Muscle layer of duodenum (tissue), 2 donors: Measurements from ENCODE around the gene TMPRSS15.
"Not testable (repeated sequence)": the region's sequence is repeated elsewhere in the genome, so short reads cannot be mapped to it uniquely, and the experiment has no call there.

Source experiments
- H3K27ac ChIP-seq: one replicate; pipeline ENCODE4 v1.7.0; 2013; ENCODE audit warnings: mild to moderate bottlenecking, low read length
- H3K27me3 ChIP-seq: one replicate; pipeline ENCODE4 v1.7.0; 2013; ENCODE audit warnings: low read depth, mild to moderate bottlenecking, control low read depth, low read length
- H3K36me3 ChIP-seq, 2 donors: one replicate each; pipeline ENCODE4 v1.7.0; 2013; ENCODE audit warnings: low read length in 2 of 2, control low read depth in 1 of 2, mild to moderate bottlenecking in 1 of 2; ENCODE audit not compliant: insufficient read depth in 2 of 2, control insufficient read depth in 1 of 2
- H3K4me1 ChIP-seq, 2 donors: one replicate each; pipeline ENCODE4 v1.7.0; 2013; ENCODE audit warnings: low read length in 2 of 2, mild to moderate bottlenecking in 2 of 2, control low read depth in 1 of 2, moderate library complexity in 1 of 2; ENCODE audit not compliant: insufficient read depth in 2 of 2, control insufficient read depth in 1 of 2
- H3K4me3 ChIP-seq, 2 donors: one replicate each; pipeline ENCODE4 v1.7.0; 2013; ENCODE audit warnings: low read length in 2 of 2, low read depth in 1 of 2, mild to moderate bottlenecking in 1 of 2
- H3K9me3 ChIP-seq, 2 donors: one replicate each; pipeline ENCODE4 v1.7.0; 2013; ENCODE audit warnings: low read length in 2 of 2, control low read depth in 1 of 2, mild to moderate bottlenecking in 1 of 2; ENCODE audit not compliant: control insufficient read depth in 1 of 2
- donor health status: healthy.

Gene TMPRSS15

DNA sequence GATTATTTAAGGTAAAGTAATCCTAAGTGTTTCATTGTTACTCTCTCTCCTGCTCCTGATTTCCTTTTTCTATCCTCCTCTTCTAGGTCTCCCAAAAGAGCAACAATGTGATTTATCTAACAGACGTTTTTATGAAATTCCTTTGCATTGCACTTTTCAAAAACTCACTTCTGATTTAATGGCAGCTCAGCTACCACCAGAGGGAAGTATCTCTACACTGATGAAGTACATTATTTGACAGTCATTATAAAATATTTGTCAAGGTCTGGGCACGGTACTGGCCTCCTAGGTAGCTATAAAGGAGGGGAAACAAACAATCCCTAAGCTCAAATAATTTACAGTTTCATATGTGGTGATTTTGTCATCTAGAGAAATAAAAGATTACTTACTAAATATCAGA is 15.6 kb downstream of the TMPRSS15 start:
- no peaks in the 10 kb centered on the region for H3K36me3 ChIP-seq
- no peaks in the 10 kb centered on the region for H3K9me3 ChIP-seq
- H3K4me3 ChIP-seq: no peak overlapping the region
- H3K4me1 ChIP-seq: no peaks in the 10 kb centered on the region
- H3K27ac ChIP-seq: no peak overlapping the region
- H3K27me3 ChIP-seq: no peaks in the 10 kb centered on the region

DNA sequence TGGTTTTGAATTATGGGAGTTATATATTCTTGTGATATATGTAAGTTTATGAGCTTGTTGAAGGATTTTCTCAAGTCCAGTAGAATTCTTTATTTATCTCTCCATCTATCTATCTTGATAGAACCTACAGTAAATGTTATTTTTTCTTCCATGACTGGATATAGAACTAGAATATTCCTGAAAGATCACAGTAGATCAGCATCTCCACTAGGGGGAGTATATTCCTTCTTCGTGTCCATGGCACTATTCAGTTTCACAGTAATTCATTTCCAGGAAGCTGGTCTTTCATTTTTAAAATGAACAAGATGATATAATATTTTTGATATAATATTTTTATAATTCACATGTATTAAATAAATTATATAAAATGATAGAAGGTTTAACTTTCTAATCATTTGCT is 18.8 kb downstream of the TMPRSS15 start:
- H3K27ac ChIP-seq: no peak overlapping the region
- H3K4me1 ChIP-seq: no peaks in the 10 kb centered on the region
- H3K36me3 ChIP-seq: no peaks in the 10 kb centered on the region
- no peak overlapping the region for H3K4me3 ChIP-seq
- H3K9me3 ChIP-seq: no peaks in the 10 kb centered on the region
- no peaks in the 10 kb centered on the region for H3K27me3 ChIP-seq

DNA sequence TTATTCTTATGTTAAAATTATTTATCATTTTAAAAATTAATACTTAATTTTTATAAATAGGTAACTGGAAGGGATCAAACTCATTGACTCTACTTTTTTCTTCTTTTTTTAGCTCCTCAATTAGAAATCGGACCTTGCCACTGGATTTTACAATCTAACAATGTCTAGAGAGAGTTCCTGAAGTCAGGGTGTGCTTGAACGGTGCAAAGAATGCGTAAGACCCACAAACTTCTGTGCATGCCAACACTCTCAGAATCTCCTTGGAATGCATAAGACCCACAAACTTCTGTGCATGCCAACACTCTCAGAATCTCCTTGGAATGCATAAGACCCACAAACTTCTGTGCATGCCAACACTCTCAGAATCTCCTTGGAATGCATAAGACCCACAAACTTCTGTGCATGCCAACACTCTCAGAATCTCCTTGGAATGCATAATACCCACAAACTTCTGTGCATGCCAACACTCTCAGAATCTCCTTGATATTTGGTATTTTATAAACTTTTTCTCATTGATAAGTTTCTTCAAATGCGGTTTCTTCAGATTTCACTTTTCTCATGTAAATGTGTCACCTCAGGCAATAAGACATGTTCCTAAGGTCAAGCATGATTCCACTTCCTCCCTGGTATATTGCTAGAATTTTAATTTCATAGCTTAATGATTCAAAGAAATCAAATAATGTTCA is 20.5 kb downstream of the TMPRSS15 start:
- H3K9me3 ChIP-seq, H3K27me3 ChIP-seq, H3K4me3 ChIP-seq, H3K27ac ChIP-seq, H3K36me3 ChIP-seq, H3K4me1 ChIP-seq: not testable (repeated sequence)

DNA sequence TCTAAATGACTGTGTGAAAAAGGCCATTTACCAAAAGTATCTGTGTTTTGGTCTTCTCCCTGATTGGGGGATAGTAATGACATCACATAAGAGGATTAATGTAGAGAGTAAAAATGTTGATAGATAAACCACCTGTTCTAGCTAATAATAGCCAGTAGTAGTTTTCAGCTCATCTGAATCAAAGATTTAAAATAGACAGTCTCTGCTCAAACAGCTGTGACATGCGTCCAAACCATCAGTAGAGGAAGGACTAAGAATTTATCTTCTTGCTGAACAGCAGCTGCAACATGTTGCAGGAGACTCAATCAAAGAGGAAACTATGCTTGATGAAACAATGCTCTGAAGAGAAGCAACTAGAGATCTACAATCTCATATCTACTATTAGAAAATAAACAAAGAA is 21.4 kb downstream of the TMPRSS15 start:
- H3K36me3 ChIP-seq: no peaks in the 10 kb centered on the region
- H3K27me3 ChIP-seq: no peaks in the 10 kb centered on the region
- no peaks in the 10 kb centered on the region for H3K4me1 ChIP-seq
- no peak overlapping the region for H3K27ac ChIP-seq
- H3K9me3 ChIP-seq: no peaks in the 10 kb centered on the region
- H3K4me3 ChIP-seq: no peak overlapping the region

GRCh38 chr21:18373606-18374005 is 30.0 kb downstream of the TMPRSS15 start:
- Histone ChIP-seq H3K9me3 (no peaks in the 10 kb centered on the region), H3K27ac (no peak overlapping the region), H3K36me3 (no peaks in the 10 kb centered on the region), H3K4me3 (no peak overlapping the region), H3K4me1 (no peaks in the 10 kb centered on the region), H3K27me3 (no peaks in the 10 kb centered on the region)

DNA sequence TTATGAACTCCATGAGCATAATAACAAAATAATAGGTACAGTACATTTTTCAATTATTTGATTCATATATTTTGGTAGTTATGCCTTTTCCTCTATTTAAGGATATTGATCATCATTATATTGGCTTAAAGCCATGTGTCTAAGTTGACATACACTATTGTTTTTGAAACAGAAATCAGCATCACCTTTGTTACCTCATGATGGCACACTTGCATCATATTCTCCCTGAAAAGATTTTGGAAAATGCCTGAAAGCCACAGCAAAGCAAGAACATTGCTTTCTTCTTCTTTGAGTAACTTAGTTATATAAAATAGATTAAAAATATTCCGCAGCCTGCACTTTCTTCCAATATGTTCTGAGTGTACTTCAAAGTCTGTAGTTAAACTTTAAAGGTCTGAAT is 33.3 kb downstream of the TMPRSS15 start:
- no peaks in the 10 kb centered on the region for H3K9me3 ChIP-seq

GRCh38 chr21:18369115-18369514 is 34.5 kb downstream of the TMPRSS15 start:
- no peaks in the 10 kb centered on the region for H3K4me1 ChIP-seq
- no peak overlapping the region for H3K4me3 ChIP-seq
- no peaks in the 10 kb centered on the region for H3K36me3 ChIP-seq
- no peaks in the 10 kb centered on the region for H3K9me3 ChIP-seq
- H3K27me3 ChIP-seq: no peaks in the 10 kb centered on the region
- no peak overlapping the region for H3K27ac ChIP-seq

More for the DNA sequence above, 33.3 kb downstream of the TMPRSS15 start:
- H3K4me3 ChIP-seq: no peak overlapping the region
- H3K4me1 ChIP-seq: no peaks in the 10 kb centered on the region
- no peaks in the 10 kb centered on the region for H3K27me3 ChIP-seq
- no peak overlapping the region for H3K27ac ChIP-seq
- no peaks in the 10 kb centered on the region for H3K36me3 ChIP-seq

GRCh38 chr21:18368205-18368604 is 35.4 kb downstream of the TMPRSS15 start:
- Histone ChIP-seq H3K4me3 (no peak overlapping the region), H3K36me3 (no peaks in the 10 kb centered on the region), H3K27ac (no peak overlapping the region), H3K9me3 (no peaks in the 10 kb centered on the region), H3K4me1 (no peaks in the 10 kb centered on the region), H3K27me3 (no peaks in the 10 kb centered on the region)

- no peaks in the 10 kb centered on the region for H3K4me1 ChIP-seq
- H3K27ac ChIP-seq: no peak overlapping the region
- no peaks in the 10 kb centered on the region for H3K36me3 ChIP-seq
- H3K9me3 ChIP-seq: no peaks in the 10 kb centered on the region
- no peaks in the 10 kb centered on the region for H3K27me3 ChIP-seq
- no peak overlapping the region for H3K4me3 ChIP-seq
These were observed 46.8 kb downstream of the TMPRSS15 start for GRCh38 chr21:18356801-18357200.

DNA sequence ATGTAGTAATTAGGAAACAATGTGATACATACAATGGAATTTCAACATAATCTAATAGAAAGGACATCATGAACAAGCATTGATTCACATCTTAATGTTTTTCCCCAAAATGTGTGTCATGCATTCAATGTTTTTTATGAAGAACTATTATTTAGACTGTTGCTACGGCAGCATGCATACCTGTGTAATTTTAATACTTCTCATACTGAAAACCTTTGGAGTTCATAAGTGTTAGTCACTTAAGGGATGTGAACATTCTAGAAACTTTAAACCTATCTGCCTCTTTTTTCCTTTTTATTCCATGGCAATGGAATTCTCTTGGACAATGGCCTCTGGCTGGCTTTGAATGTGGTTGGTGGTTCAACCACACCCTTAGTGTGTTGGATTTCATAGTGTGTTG is 48.6 kb downstream of the TMPRSS15 start:
- Histone ChIP-seq H3K4me3 (no peak overlapping the region), H3K27me3 (no peaks in the 10 kb centered on the region), H3K27ac (no peak overlapping the region), H3K36me3 (no peaks in the 10 kb centered on the region), H3K4me1 (no peaks in the 10 kb centered on the region), H3K9me3 (no peaks in the 10 kb centered on the region)

- no peak overlapping the region for H3K27ac ChIP-seq
- H3K4me1 ChIP-seq: no peaks in the 10 kb centered on the region
- no peaks in the 10 kb centered on the region for H3K9me3 ChIP-seq
- no peak overlapping the region for H3K4me3 ChIP-seq
- H3K27me3 ChIP-seq: no peaks in the 10 kb centered on the region
- H3K36me3 ChIP-seq: no peaks in the 10 kb centered on the region
These were observed 53.4 kb downstream of the TMPRSS15 start for GRCh38 chr21:18350216-18350615.

- Histone ChIP-seq H3K4me1 (no peaks in the 10 kb centered on the region), H3K27me3 (no peaks in the 10 kb centered on the region), H3K9me3 (no peaks in the 10 kb centered on the region), H3K27ac (no peak overlapping the region), H3K4me3 (no peak overlapping the region), H3K36me3 (no peaks in the 10 kb centered on the region)
These were observed 54.1 kb downstream of the TMPRSS15 start for GRCh38 chr21:18349468-18349867.
